BJ (cell line): ENCODE results near the gene PRKCA. TPM values are rescaled to one million over a fixed set of nuclear protein-coding genes. Genes with fewer than 3 reads are reported as not detected.

ENCODE experiments used
- CTCF ChIA-PET: fragments of 350-600 bp; formaldehyde crosslinking; extraction: SDS; loops from one replicate; lab custom pipeline; 2021; ENCODE audit warnings: antibody characterized with exemption, inconsistent platforms; lab: Yijun Ruan, JAX
- POLR2A ChIA-PET: fragments of 300-600 bp; sonication (Branson Sonifier 250); formaldehyde crosslinking; extraction: SDS; loops from one replicate; lab custom pipeline; 2021; ENCODE audit warnings: antibody characterized with exemption; lab: Charles Lee
- DNase-seq: peaks from one replicate; pipeline ENCODE4 v3.0.0-alpha.2; 2011; ENCODE audit warnings: low read depth
- H3K27me3 ChIP-seq: 2 replicates; pipeline ENCODE4 v1.6.0; 2011; ENCODE audit warnings: low read length; ENCODE audit not compliant: control insufficient read depth, insufficient read depth
- H3K36me3 ChIP-seq: 2 replicates; pipeline ENCODE4 v1.5.1; 2011; ENCODE audit warnings: low read length; ENCODE audit not compliant: control insufficient read depth, insufficient read depth
- H3K4me3 ChIP-seq: 2 replicates; pipeline ENCODE4 v1.5.1; 2011; ENCODE audit warnings: low read depth, mild to moderate bottlenecking, control low read depth, low read length
- polyA plus RNA-seq: library from polyadenylated mRNA; depleted of rRNA; stranded (reverse); fragments of >200 nt; gene quantifications from 2 replicates; pipeline ENCODE4 v1.2.3, GENCODE V29; 2011
- TF ChIP-seq, protein P1 (sequence below): IDR thresholded peaks from 2 replicates; pipeline ENCODE4 v1.5.1; 2011; ENCODE audit warnings: low read depth, mild to moderate bottlenecking, control low read depth, inconsistent platforms, low read length, moderate library complexity; ENCODE audit not compliant: insufficient read depth

PRKCA gene
- polyA plus RNA-seq, 1 experiment: 38.7 TPM

DNA sequence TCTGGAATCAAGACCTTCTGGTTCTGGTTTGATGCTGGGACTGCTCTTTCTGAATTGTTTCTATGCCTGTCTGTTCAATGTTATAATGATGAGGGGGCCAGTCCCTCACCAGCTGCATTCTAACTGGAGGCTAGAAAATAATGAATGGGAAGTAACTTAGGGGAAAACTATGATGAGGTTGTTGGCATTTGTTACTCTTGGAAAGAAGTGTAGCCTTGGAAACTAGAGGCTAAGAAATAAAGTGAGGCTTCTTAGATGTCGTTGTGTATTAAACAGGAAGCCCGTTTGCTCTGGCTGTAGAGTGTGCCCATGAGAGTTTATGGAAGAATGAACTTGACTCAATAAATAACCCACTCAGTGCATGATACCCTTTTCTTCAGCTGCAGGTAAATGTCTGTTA, 140.8 kb downstream of the PRKCA start:
- DNase-seq: no peak
- ChIA-PET CTCF (interaction anchor here (1.0 kb wide), 1 partner anchor 8 kb away, joined by 4 read pairs; no protein-coding TSS in a partner anchor), POLR2A (interaction anchor here (0.6 kb wide), 1 partner anchor 11 kb away, joined by 3 read pairs; no protein-coding TSS in a partner anchor)
- Histone ChIP-seq H3K36me3 (no peaks in the 10 kb centered on the region), H3K4me3 (no peak overlapping the region), H3K27me3 (no peaks in the 10 kb centered on the region)
- TF ChIP-seq, protein P1, sequence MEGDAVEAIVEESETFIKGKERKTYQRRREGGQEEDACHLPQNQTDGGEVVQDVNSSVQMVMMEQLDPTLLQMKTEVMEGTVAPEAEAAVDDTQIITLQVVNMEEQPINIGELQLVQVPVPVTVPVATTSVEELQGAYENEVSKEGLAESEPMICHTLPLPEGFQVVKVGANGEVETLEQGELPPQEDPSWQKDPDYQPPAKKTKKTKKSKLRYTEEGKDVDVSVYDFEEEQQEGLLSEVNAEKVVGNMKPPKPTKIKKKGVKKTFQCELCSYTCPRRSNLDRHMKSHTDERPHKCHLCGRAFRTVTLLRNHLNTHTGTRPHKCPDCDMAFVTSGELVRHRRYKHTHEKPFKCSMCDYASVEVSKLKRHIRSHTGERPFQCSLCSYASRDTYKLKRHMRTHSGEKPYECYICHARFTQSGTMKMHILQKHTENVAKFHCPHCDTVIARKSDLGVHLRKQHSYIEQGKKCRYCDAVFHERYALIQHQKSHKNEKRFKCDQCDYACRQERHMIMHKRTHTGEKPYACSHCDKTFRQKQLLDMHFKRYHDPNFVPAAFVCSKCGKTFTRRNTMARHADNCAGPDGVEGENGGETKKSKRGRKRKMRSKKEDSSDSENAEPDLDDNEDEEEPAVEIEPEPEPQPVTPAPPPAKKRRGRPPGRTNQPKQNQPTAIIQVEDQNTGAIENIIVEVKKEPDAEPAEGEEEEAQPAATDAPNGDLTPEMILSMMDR: no peak

DNA sequence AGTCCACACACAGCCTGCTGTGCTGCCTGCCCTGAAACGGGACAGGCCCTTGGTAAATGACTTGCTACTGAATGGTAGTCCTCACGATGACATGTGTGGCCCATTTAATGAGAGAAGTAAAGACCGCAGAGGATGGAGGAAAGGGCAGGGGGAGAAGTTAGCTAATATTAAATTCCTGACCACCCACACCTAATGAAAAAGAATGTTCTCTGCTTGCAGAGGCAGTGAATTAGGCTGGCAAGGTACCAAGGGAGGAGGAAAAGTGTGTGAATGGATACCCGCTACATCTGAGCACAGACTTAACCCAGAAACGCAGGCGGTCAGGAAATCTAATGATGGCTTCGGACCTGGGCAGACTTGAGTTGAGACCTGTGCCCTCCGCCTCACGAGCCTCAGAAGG, 141.2 kb downstream of the PRKCA start:
- H3K36me3 ChIP-seq: no peaks in the 10 kb centered on the region
- no peaks in the 10 kb centered on the region for H3K27me3 ChIP-seq
- ChIA-PET CTCF (interaction anchor here (1.0 kb wide), 1 partner anchor 8 kb away, joined by 4 read pairs; no protein-coding TSS in a partner anchor), POLR2A (interaction anchor here (0.6 kb wide), 1 partner anchor 12 kb away, joined by 3 read pairs; no protein-coding TSS in a partner anchor)
- H3K4me3 ChIP-seq: no peak overlapping the region
- TF ChIP-seq, protein P1: no peak
- no peak for DNase-seq

DNA sequence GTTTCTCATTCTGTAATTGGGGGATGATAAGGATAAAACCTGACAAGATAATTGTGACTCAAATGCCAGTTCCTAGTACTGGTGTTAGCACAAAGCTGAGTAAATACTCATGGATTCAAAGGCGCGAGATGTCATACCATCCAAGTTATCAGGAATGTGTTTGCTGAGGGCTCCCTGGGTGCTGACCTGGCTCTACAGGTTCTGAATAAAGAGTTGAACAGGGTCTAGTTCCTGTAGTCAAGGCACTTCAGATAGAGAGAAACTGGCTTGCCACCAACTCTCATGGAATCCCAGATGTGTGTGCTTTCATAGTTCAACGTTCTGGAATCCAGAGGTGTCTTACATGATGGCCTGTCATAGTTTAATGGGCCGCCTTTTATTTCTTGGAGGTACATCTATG, 141.6 kb downstream of the PRKCA start:
- no peaks in the 10 kb centered on the region for H3K27me3 ChIP-seq
- CTCF ChIA-PET: interaction anchor here (1.0 kb wide), 1 partner anchor 9 kb away, joined by 4 read pairs; no protein-coding TSS in a partner anchor
- no peaks in the 10 kb centered on the region for H3K36me3 ChIP-seq
- no peak overlapping the region for H3K4me3 ChIP-seq
- DNase-seq: no peak
- TF ChIP-seq, protein P1: no peak
- POLR2A ChIA-PET: no interaction called here

DNA sequence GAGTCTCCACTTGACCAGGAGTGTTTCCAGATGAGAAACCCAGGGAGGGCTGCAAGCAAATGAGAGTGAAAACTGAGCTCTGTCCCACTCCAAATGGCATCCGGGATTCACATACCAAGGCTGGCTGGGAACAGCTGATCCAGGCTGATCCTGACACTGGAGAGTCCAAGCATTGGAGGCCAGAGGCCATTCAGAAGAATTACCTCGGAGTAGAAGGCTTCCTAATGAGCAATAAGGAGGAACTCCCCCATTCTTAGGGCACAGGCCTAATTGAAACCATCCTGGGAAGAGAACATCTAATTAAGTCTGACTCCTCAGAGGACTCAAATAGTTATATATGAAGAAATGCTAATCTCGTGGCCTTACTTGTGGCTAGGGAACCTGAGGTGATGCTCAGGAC, 142.8 kb downstream of the PRKCA start:
- TF ChIP-seq, protein P1: no peak
- CTCF ChIA-PET: interaction anchor here (0.8 kb wide), 1 partner anchor 12 kb away, joined by 3 read pairs; no protein-coding TSS in a partner anchor
- POLR2A ChIA-PET: no interaction called here
- H3K27me3 ChIP-seq: no peaks in the 10 kb centered on the region
- DNase-seq: no peak
- no peak overlapping the region for H3K4me3 ChIP-seq
- H3K36me3 ChIP-seq: no peaks in the 10 kb centered on the region

DNA sequence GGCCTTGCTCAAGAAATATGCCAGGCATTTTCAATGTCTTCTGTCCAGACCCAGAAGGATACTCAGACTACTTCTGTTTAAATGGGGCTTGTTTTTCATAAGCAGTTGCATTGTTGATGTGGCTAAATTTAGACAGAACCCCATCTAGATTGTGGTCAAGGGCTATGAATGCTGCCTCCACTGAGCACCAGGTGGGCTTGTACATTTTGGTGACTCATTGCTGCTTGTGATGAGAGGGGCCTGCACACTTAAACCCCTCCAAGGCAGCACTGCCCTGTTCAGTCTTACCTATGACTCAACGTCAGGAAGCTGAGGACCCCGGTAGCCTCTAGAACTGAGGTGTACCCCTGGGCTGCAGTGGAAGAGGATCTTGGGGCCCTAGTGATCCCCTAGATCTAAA, 144.0 kb downstream of the PRKCA start:
- ChIA-PET CTCF (no interaction called here), POLR2A (no interaction called here)
- H3K36me3 ChIP-seq: no peaks in the 10 kb centered on the region
- no peaks in the 10 kb centered on the region for H3K27me3 ChIP-seq
- DNase-seq: no peak
- TF ChIP-seq, protein P1: no peak
- H3K4me3 ChIP-seq: no peak overlapping the region
